ENCODE results near the gene TMC7. TPM values are rescaled to one million over a fixed set of nuclear protein-coding genes. Genes with fewer than 3 reads are reported as not detected.

Gene TMC7
- total and polyA plus RNA-seq, 2 of the 13 experiments (the other 11 are each of a cell fraction or from before 2014, with no cell fraction given), result 1.2 to 5.1 TPM

DNA sequence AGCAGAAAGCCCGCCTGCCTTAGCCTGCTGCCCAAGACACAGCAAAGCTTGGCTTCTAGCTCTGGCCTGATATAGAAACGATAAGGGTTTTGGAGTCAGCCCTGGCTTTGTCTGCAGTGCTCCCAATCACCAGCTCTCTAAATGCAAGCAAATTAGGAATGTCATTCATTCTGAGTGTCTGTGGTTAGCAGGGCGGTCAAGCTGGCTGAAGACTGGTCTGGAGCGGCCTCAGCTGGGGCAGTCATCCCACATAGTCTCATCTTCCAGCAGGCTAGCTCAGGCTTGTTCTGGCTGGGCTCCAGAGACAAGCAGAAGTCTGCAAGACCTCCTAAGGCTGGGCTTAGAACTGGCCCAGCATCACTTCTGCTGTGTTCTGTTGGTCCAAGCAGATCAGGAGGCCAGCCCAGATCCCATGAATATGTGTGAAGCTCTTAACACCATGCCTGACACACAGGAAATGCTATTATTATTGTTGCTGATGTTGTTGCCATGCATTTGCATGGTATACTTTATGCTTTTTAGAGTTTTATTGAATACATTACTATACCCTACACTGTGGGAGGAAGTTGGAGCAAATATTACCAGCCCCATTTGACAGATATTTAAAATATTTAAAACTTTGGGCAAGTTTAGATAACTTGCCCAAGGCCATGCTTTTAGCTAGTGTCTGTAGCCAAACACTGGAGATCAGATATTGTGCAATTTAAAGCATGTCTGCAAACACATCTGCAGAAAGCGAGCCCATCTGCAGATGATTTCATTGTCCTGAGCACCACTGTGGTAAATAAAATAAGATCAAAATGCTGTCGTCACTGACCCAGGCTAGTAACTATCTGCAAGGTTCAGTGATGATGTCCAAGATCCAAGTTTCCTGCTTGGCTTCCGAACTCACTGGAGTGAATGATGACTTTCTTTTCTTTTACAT, 24.8 kb downstream of the TMC7 start (continued):
- TF ChIP-seq, protein P1, sequence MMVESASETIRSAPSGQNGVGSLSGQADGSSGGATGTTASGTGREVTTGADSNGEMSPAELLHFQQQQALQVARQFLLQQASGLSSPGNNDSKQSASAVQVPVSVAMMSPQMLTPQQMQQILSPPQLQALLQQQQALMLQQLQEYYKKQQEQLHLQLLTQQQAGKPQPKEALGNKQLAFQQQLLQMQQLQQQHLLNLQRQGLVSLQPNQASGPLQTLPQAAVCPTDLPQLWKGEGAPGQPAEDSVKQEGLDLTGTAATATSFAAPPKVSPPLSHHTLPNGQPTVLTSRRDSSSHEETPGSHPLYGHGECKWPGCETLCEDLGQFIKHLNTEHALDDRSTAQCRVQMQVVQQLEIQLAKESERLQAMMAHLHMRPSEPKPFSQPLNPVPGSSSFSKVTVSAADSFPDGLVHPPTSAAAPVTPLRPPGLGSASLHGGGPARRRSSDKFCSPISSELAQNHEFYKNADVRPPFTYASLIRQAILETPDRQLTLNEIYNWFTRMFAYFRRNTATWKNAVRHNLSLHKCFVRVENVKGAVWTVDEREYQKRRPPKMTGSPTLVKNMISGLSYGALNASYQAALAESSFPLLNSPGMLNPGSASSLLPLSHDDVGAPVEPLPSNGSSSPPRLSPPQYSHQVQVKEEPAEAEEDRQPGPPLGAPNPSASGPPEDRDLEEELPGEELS (CRISPR knock-in tag; IDR thresholded peaks at IDR 0.05), result peak; percentile 67; the same call in 1 of the 2 replicates
- TF ChIP-seq ZNF30 (CRISPR knock-in tag; IDR thresholded peaks at IDR 0.05) (no peak), KDM2A (CRISPR knock-in tag; IDR thresholded peaks at IDR 0.05; ENCODE audit: borderline replicate concordance, low read depth) (peak; percentile 33; the same call in 1 of the 2 replicates), SOX5 (CRISPR knock-in tag; IDR thresholded peaks at IDR 0.05; ENCODE audit: borderline replicate concordance) (peak; percentile 56; the same call in 1 of the 2 replicates), NFIC (IDR thresholded peaks at IDR 0.05; ENCODE audit: low read length) (0 out of 2 replicates have a peak, but pooled peaks have one; percentile 29), RARA (CRISPR knock-in tag; IDR thresholded peaks at IDR 0.05) (peak; percentile 25), ETV5 (CRISPR knock-in tag; IDR thresholded peaks at IDR 0.05; ENCODE audit: borderline replicate concordance) (0 out of 2 replicates have a peak, but pooled peaks have one; percentile 6), CBFB (CRISPR knock-in tag; IDR thresholded peaks at IDR 0.05) (no peak)
- TF ChIP-seq, protein P2, sequence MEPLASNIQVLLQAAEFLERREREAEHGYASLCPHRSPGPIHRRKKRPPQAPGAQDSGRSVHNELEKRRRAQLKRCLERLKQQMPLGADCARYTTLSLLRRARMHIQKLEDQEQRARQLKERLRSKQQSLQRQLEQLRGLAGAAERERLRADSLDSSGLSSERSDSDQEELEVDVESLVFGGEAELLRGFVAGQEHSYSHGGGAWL (CRISPR knock-in tag; IDR thresholded peaks at IDR 0.05), result peak; percentile 48; the same call in 1 of the 2 replicates
- TF ChIP-seq, protein P3, sequence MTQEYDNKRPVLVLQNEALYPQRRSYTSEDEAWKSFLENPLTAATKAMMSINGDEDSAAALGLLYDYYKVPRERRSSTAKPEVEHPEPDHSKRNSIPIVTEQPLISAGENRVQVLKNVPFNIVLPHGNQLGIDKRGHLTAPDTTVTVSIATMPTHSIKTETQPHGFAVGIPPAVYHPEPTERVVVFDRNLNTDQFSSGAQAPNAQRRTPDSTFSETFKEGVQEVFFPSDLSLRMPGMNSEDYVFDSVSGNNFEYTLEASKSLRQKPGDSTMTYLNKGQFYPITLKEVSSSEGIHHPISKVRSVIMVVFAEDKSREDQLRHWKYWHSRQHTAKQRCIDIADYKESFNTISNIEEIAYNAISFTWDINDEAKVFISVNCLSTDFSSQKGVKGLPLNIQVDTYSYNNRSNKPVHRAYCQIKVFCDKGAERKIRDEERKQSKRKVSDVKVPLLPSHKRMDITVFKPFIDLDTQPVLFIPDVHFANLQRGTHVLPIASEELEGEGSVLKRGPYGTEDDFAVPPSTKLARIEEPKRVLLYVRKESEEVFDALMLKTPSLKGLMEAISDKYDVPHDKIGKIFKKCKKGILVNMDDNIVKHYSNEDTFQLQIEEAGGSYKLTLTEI (CRISPR knock-in tag; conservative IDR thresholded peaks at IDR 0.05), result no peak
- TF ChIP-seq, protein P4, sequence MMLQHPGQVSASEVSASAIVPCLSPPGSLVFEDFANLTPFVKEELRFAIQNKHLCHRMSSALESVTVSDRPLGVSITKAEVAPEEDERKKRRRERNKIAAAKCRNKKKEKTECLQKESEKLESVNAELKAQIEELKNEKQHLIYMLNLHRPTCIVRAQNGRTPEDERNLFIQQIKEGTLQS (CRISPR knock-in tag; IDR thresholded peaks at IDR 0.05), result 0 out of 2 replicates have a peak, but pooled peaks have one; percentile 25
- TF ChIP-seq, protein P5, sequence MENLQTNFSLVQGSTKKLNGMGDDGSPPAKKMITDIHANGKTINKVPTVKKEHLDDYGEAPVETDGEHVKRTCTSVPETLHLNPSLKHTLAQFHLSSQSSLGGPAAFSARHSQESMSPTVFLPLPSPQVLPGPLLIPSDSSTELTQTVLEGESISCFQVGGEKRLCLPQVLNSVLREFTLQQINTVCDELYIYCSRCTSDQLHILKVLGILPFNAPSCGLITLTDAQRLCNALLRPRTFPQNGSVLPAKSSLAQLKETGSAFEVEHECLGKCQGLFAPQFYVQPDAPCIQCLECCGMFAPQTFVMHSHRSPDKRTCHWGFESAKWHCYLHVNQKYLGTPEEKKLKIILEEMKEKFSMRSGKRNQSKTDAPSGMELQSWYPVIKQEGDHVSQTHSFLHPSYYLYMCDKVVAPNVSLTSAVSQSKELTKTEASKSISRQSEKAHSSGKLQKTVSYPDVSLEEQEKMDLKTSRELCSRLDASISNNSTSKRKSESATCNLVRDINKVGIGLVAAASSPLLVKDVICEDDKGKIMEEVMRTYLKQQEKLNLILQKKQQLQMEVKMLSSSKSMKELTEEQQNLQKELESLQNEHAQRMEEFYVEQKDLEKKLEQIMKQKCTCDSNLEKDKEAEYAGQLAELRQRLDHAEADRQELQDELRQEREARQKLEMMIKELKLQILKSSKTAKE (CRISPR knock-in tag; IDR thresholded peaks at IDR 0.05; ENCODE audit: borderline replicate concordance), result 0 out of 2 replicates have a peak, but pooled peaks have one; percentile 36
